Astrocyte (in vitro differentiated cells and primary cell): ENCODE measurements around the gene PPFIBP1. TPM values are rescaled to one million over a fixed set of nuclear protein-coding genes. Genes with fewer than 3 reads are reported as not detected.

Source experiments
- DNase-seq: peaks from one replicate; pipeline ENCODE4 v3.0.0-alpha.2; 2010; ENCODE audit warnings: low read depth
- FAIRE-seq: peaks from 2 replicates; lab custom pipeline; 2011; peaks lifted over from hg19 to GRCh38; lab: Jason Lieb, UNC
- H2AFZ ChIP-seq: 2 replicates; pipeline ENCODE4 v1.6.0; 2012; ENCODE audit warnings: low read depth, low read length, inconsistent platforms
- H3K27ac ChIP-seq: 2 replicates; pipeline ENCODE4 v1.5.1; 2011; ENCODE audit warnings: low read depth, low read length, inconsistent platforms
- H3K27me3 ChIP-seq: 2 replicates; pipeline ENCODE4 v1.6.0; 2011; ENCODE audit warnings: low read length, inconsistent platforms; ENCODE audit not compliant: insufficient read depth
- H3K36me3 ChIP-seq: 2 replicates; pipeline ENCODE4 v1.5.1; 2011; ENCODE audit warnings: low read length, inconsistent platforms; ENCODE audit not compliant: insufficient read depth
- H3K4me1 ChIP-seq: 2 replicates; pipeline ENCODE4 v1.5.1; 2011; ENCODE audit warnings: low read length, inconsistent platforms; ENCODE audit not compliant: insufficient read depth
- H3K4me2 ChIP-seq: 2 replicates; pipeline ENCODE4 v1.6.0; 2012; ENCODE audit warnings: low read length, inconsistent platforms
- H3K4me3 ChIP-seq: 2 replicates; pipeline ENCODE4 v1.5.1; 2011; ENCODE audit warnings: low read depth, mild to moderate bottlenecking, low read length, inconsistent platforms; ENCODE audit not compliant: insufficient read depth
- H3K79me2 ChIP-seq: 2 replicates; pipeline ENCODE4 v1.6.0; 2012; ENCODE audit warnings: mild to moderate bottlenecking, low read length, inconsistent platforms; ENCODE audit not compliant: insufficient read depth
- H3K9ac ChIP-seq: 2 replicates; pipeline ENCODE4 v1.6.0; 2012; ENCODE audit warnings: mild to moderate bottlenecking, low read length, inconsistent platforms
- H3K9me3 ChIP-seq: 2 replicates; pipeline ENCODE4 v1.5.1; 2012; ENCODE audit warnings: low read depth, mild to moderate bottlenecking, low read length, inconsistent platforms; ENCODE audit not compliant: insufficient read depth
- H4K20me1 ChIP-seq: 2 replicates; pipeline ENCODE4 v1.6.0; 2012; ENCODE audit warnings: low read length, inconsistent platforms; ENCODE audit not compliant: insufficient read depth
- H3K27ac Mint-ChIP-seq: one replicate; pipeline ENCODE4 v1.8.0; 2021; ENCODE audit warnings: mild to moderate bottlenecking, mixed read lengths; ENCODE audit not compliant: unreplicated experiment
- H3K27me3 Mint-ChIP-seq: one replicate; pipeline ENCODE4 v1.8.0; 2021; ENCODE audit warnings: low read depth, mixed read lengths; ENCODE audit not compliant: unreplicated experiment
- H3K36me3 Mint-ChIP-seq: one replicate; pipeline ENCODE4 v1.8.0; 2021; ENCODE audit warnings: low read depth, mixed read lengths; ENCODE audit not compliant: unreplicated experiment
- H3K4me1 Mint-ChIP-seq: one replicate; pipeline ENCODE4 v1.8.0; 2021; ENCODE audit warnings: low read depth, mixed read lengths; ENCODE audit not compliant: unreplicated experiment
- H3K4me3 Mint-ChIP-seq: one replicate; pipeline ENCODE4 v1.8.0; 2021; ENCODE audit warnings: mild to moderate bottlenecking, moderate library complexity, mixed read lengths; ENCODE audit not compliant: unreplicated experiment
- H3K9me3 Mint-ChIP-seq: one replicate; pipeline ENCODE4 v1.8.0; 2021; ENCODE audit warnings: mild to moderate bottlenecking, mixed read lengths; ENCODE audit not compliant: unreplicated experiment
- CTCF ChIP-seq: IDR thresholded peaks from 2 replicates; pipeline ENCODE4 v1.5.1; 2011; ENCODE audit warnings: low read depth, mild to moderate bottlenecking, inconsistent platforms, low read length, moderate library complexity; ENCODE audit not compliant: insufficient read depth
- EZH2 ChIP-seq: IDR thresholded peaks from 2 replicates; pipeline ENCODE4 v1.6.1; 2012; ENCODE audit warnings: mild to moderate bottlenecking, low read length, inconsistent platforms; ENCODE audit not compliant: insufficient read depth
- total RNA-seq: library from RNA; stranded (reverse); gene quantifications from 2 replicates; pipeline ENCODE4 v1.2.1, GENCODE V29; 2021

The PPFIBP1 gene
- total RNA-seq, 1 donor from 2014 or later, result 147 TPM

- Histone ChIP-seq H3K27me3 (no peaks in the 10 kb centered on the region), H3K27ac (no peak overlapping the region), H2AFZ (no peak overlapping the region), H3K4me3 (peak overlapping the region; percentile 87), H3K9ac (no peak overlapping the region), H3K36me3 (peaks cover 6% of the 10 kb centered on the region), H4K20me1 (peaks cover 24% of the 10 kb centered on the region), H3K4me1 (no peaks in the 10 kb centered on the region), H3K79me2 (peaks cover 58% of the 10 kb centered on the region), H3K4me2 (peak overlapping the region; percentile 90), H3K9me3 (no peaks in the 10 kb centered on the region)
- FAIRE-seq, result no peak
- no peak for TF ChIP-seq EZH2
- no peak for TF ChIP-seq CTCF
- peaks cover 19% of the 10 kb centered on the region for H3K4me1 Mint-ChIP-seq
- no peak for DNase-seq
- H3K36me3 Mint-ChIP-seq, result peaks cover 2% of the 10 kb centered on the region
- H3K27ac Mint-ChIP-seq, result no peak overlapping the region
- H3K4me3 Mint-ChIP-seq, result peak overlapping the region; percentile 97
- H3K9me3 Mint-ChIP-seq, result peaks cover 2% of the 10 kb centered on the region
- no peaks in the 10 kb centered on the region for H3K27me3 Mint-ChIP-seq
Observed at GRCh38 chr12:27711967-27712366, 188.0 kb downstream of the PPFIBP1 start.

- no peaks in the 10 kb centered on the region for H3K27me3 Mint-ChIP-seq
- H3K9ac ChIP-seq, result no peak overlapping the region
- H3K27me3 ChIP-seq, result no peaks in the 10 kb centered on the region
- no peaks in the 10 kb centered on the region for H3K4me1 Mint-ChIP-seq
- H3K9me3 Mint-ChIP-seq, result no peaks in the 10 kb centered on the region
- H3K9me3 ChIP-seq, result no peaks in the 10 kb centered on the region
- peaks cover 9% of the 10 kb centered on the region for H3K79me2 ChIP-seq
- no peaks in the 10 kb centered on the region for H3K4me1 ChIP-seq
- no peak overlapping the region for H3K4me3 Mint-ChIP-seq
- H4K20me1 ChIP-seq, result no peaks in the 10 kb centered on the region
- peaks cover 21% of the 10 kb centered on the region for H3K36me3 ChIP-seq
- FAIRE-seq (no peak), DNase-seq (no peak)
- no peak overlapping the region for H3K27ac Mint-ChIP-seq
- no peak overlapping the region for H3K4me2 ChIP-seq
- H2AFZ ChIP-seq, result no peak overlapping the region
- TF ChIP-seq CTCF, result no peak
- no peak for TF ChIP-seq EZH2
- no peak overlapping the region for H3K4me3 ChIP-seq
- H3K27ac ChIP-seq, result no peak overlapping the region
- H3K36me3 Mint-ChIP-seq, result peaks cover 4% of the 10 kb centered on the region
Observed at GRCh38 chr12:27723212-27723611, 199.2 kb downstream of the PPFIBP1 start.

- H3K4me1 ChIP-seq, result no peaks in the 10 kb centered on the region
- H3K4me1 Mint-ChIP-seq, result no peaks in the 10 kb centered on the region
- no peak overlapping the region for H2AFZ ChIP-seq
- no peak for DNase-seq
- H3K9me3 ChIP-seq, result no peaks in the 10 kb centered on the region
- no peaks in the 10 kb centered on the region for H3K27me3 ChIP-seq
- no peaks in the 10 kb centered on the region for H3K9me3 Mint-ChIP-seq
- FAIRE-seq, result no peak
- H3K4me2 ChIP-seq, result no peak overlapping the region
- peaks cover 13% of the 10 kb centered on the region for H4K20me1 ChIP-seq
- no peaks in the 10 kb centered on the region for H3K27me3 Mint-ChIP-seq
- no peak overlapping the region for H3K27ac ChIP-seq
- H3K27ac Mint-ChIP-seq, result no peak overlapping the region
- H3K4me3 Mint-ChIP-seq, result no peak overlapping the region
- no peak overlapping the region for H3K4me3 ChIP-seq
- no peak overlapping the region for H3K9ac ChIP-seq
- H3K36me3 Mint-ChIP-seq, result peaks cover 4% of the 10 kb centered on the region
- TF ChIP-seq EZH2, result no peak
- no peak for TF ChIP-seq CTCF
- peaks cover 14% of the 10 kb centered on the region for H3K79me2 ChIP-seq
- peaks cover 23% of the 10 kb centered on the region for H3K36me3 ChIP-seq
Observed at GRCh38 chr12:27730097-27730588, 206.1 kb downstream of the PPFIBP1 start.
